GM12864 (cell line): Measurements from ENCODE around the gene ACAT2.
A peak's percentile ranks its signal among the peaks of the same experiment; 100 is the strongest.
"Not testable (repeated sequence)": the region's sequence is repeated elsewhere in the genome, so short reads cannot be mapped to it uniquely, and the experiment has no call there.

Experiments used
- DNase-seq: peaks from one replicate; pipeline ENCODE4 v3.0.0-alpha.2; 2011; ENCODE audit warnings: low read depth
- H3K4me3 ChIP-seq: 2 replicates; pipeline ENCODE4 v1.5.1; 2011; ENCODE audit warnings: mild to moderate bottlenecking, low read depth, low read length, control low read depth
- CTCF ChIP-seq: IDR thresholded peaks from 2 replicates; pipeline ENCODE4 v1.5.1; 2011; ENCODE audit warnings: low read depth, mild to moderate bottlenecking, moderate library complexity, low read length, control low read depth, inconsistent platforms; ENCODE audit errors: missing control alignments

Gene ACAT2

DNA sequence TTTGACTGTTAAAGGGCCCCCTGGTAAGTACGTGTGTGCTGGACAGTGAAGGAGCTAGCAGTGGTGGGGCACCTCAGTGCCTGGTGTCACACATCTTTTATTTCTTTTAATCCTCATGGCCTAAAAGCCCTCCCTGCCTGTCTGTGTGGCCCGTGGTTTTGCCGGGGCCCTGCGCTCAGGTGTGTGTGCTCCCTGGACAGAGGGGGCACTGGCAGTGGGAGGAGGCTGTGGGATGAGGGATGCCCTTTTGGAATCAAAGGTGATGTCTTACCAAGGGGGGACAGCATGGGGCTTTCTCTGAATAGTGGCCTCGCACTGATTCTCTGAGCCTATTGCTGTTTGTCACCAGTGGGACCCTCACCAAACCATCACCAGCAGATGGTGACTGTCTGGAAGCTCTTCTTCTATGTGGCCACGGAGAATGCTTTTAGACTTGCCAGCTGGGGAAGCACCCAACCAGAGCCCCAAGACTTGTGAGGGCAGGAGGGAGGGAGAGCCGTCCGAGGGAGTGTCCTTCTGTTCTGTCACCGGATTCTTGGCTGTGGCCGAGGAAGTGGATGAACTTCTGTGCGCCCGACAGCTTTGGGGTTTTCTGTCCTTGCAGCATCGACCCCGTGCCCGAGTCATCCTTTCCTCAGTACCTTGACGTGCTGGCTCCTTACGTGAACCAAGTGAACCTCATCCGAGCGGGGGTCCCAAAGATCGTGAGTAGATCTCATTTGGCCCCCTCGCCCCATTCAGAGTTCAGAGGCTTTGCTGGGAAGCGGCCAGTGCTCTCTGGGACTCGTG, 56.3 kb downstream of the ACAT2 start:
- H3K4me3 ChIP-seq: no peak overlapping the region
- DNase-seq: no peak
- TF ChIP-seq CTCF: no peak

- DNase-seq: no peak
- TF ChIP-seq CTCF: no peak
- no peak overlapping the region for H3K4me3 ChIP-seq
Observed at GRCh38 chr6:159819098-159819497, 57.3 kb downstream of the ACAT2 start.

- H3K4me3 ChIP-seq: peak overlapping the region; percentile 38
- no peak for TF ChIP-seq CTCF
- DNase-seq: peak; percentile 5
Observed at GRCh38 chr6:159819932-159820640, 58.2 kb downstream of the ACAT2 start.

DNA sequence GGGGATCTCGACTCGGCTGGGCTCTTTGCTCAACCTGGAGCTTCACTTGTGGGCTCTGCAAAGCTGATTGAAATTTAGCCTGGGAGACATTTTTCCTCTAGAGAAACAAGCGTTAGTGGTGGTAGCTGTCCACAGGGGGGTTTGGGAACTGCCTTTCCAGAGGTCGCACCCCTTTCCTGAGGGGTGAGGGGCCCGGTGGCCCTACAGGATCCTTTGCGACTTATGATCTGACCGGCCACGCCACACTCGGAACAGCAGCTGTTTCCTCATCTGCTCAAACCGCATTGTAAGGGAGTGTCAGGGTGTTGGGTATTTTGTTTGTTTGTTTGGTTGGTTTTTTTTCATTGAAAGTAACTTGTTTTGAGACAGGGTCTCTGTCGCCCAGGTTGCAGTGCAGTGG, 59.3 kb downstream of the ACAT2 start:
- TF ChIP-seq CTCF: no peak
- no peak for DNase-seq
- no peak overlapping the region for H3K4me3 ChIP-seq

- no peak overlapping the region for H3K4me3 ChIP-seq
- TF ChIP-seq CTCF: no peak
- DNase-seq: no peak
Observed at GRCh38 chr6:159821726-159822125, 59.9 kb downstream of the ACAT2 start.

DNA sequence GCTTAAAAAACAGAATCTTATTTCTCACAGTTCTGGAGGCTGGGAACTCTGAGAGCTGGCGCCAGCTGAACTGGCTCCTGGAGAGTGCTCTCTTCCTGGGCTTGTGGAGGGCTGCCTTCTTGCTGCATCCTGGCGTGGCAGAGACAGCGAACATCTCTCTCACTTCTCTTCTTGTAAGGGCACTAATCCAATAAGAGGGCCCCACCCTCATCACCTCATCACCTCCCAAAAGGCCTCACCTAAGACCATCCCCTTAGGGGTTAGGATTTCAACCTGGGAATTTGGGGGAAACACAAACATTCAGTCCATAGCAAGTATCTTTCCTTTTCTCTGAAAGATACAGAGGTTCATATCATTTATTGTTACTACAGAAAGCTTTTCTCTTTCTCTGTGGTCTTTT, 62.1 kb downstream of the ACAT2 start:
- DNase-seq: no peak
- no peak for TF ChIP-seq CTCF
- H3K4me3 ChIP-seq: no peak overlapping the region

- not testable (repeated sequence) for H3K4me3 ChIP-seq
Observed at GRCh38 chr6:159824690-159825089, 62.8 kb downstream of the ACAT2 start.

More at GRCh38 chr6:159824690-159825089, 62.8 kb downstream of the ACAT2 start:
- not testable (repeated sequence) for DNase-seq
